ENCODE measurements around the gene TBL1XR1.

- TF ChIP-seq, protein P1, sequence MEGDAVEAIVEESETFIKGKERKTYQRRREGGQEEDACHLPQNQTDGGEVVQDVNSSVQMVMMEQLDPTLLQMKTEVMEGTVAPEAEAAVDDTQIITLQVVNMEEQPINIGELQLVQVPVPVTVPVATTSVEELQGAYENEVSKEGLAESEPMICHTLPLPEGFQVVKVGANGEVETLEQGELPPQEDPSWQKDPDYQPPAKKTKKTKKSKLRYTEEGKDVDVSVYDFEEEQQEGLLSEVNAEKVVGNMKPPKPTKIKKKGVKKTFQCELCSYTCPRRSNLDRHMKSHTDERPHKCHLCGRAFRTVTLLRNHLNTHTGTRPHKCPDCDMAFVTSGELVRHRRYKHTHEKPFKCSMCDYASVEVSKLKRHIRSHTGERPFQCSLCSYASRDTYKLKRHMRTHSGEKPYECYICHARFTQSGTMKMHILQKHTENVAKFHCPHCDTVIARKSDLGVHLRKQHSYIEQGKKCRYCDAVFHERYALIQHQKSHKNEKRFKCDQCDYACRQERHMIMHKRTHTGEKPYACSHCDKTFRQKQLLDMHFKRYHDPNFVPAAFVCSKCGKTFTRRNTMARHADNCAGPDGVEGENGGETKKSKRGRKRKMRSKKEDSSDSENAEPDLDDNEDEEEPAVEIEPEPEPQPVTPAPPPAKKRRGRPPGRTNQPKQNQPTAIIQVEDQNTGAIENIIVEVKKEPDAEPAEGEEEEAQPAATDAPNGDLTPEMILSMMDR (IDR thresholded peaks at IDR 0.05): no peak
- TF ChIP-seq POLR2A (IDR thresholded peaks at IDR 0.05): no peak
Measured at GRCh38 chr3:177062052-177062732, 135.1 kb downstream of the TBL1XR1 start.
